NCI-H345 treated with DMSO at 0.1 percent for 48 hours (cell line): ENCODE results near the gene LIMA1.
"Not testable (repeated sequence)": the region's sequence is repeated elsewhere in the genome, so short reads cannot be mapped to it uniquely, and the experiment has no call there.

Source experiments
- DNase-seq: peaks from one replicate; lab custom pipeline; 2025; ENCODE audit not compliant: unreplicated experiment; lab: John Stamatoyannopoulos, UW

LIMA1 gene

GRCh38 chr12:50290692-50291091 lies 7.4 kb upstream of the LIMA1 start:
- DNase-seq = not testable (repeated sequence)

- no peak for DNase-seq
Measured at GRCh38 chr12:50287271-50287670, 4.0 kb upstream of the LIMA1 start.

- DNase-seq = no peak
Measured at GRCh38 chr12:50285253-50285652, 1.9 kb upstream of the LIMA1 start.

DNA sequence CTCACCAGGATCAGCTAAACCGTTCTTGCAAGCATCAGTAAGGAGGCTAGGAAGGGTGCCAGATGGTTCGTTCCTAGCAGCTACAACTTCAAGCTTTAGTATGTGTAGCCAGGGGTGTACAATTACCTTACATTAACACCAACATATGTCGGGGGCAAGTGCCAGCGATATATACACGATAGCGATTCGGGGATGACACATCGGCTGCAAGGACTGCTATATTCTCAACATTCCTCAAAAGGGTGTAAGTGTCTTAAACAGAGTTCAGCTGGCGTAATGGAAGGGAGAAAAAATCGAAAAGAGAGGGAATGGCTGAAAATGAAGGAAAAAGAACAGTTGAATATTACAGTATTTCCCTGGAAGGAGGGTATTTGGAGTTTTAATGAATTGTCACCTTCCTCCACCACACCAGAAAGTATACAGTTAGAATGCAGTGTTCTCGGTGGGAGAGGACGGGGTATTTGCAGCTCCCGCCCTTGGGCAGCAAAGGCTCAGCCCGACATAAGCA lies 545 bp downstream of the LIMA1 start:
- no peak for DNase-seq

DNA sequence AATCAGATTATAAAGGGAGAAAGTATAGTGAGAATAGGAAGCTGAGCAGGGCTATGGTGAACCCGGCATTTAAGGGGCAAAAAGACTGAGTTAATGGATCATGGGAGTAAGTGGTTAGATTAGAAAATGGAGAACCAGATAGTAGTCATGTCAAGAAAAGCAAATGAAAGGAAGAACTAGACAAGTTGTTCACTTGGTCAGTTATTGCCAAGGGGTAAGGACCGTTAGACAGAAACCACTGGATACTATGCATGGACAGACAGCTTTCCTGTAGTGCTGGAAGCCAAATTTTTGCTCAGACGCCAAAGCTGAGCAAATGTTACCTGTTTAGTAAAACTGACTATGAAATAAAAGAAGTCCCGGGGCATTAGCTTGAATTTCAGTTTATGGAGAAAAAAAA lies 3.8 kb downstream of the LIMA1 start:
- no peak for DNase-seq

- DNase-seq = no peak
Measured at GRCh38 chr12:50276912-50277671, 6.2 kb downstream of the LIMA1 start.

DNA sequence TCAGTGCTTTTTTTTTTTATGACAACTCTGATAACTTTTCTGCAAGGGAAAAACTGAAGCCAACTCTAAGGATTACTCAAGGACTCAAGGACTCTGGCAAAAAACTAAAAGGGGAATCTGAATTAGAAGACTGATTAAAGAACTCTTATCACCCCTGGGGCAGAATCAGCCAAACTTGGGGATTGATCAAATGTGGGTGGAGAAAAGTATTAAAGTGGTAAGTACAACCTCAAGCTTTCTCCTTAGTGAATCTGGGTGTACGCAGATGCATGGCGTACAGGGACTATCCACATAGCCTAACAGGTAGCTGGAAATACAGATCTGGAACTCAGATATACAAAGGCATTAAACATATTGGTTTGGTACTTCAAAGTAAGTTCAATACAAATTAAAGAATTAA lies 7.3 kb downstream of the LIMA1 start:
- DNase-seq = no peak

- DNase-seq = no peak
Measured at GRCh38 chr12:50275556-50275955, 7.8 kb downstream of the LIMA1 start.

DNA sequence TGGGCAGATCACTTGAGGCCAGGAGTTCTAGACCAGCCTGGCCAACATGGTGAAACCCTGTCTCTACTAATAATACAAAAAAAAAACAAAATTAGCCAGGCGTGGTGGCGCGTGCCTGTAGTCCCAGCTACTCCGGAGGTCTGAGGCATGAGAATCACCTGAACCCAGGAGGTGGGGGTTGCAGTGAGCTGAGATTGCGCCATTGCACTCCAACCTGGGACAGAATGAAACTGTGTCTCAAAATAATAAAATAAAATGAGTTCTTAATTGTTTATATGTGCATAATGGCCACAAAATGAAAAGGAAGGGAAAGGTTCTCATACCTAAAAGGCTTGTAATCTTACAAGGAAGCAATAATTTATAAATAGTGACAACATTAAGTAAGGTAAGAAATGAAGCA lies 8.2 kb downstream of the LIMA1 start:
- DNase-seq = not testable (repeated sequence)

DNA sequence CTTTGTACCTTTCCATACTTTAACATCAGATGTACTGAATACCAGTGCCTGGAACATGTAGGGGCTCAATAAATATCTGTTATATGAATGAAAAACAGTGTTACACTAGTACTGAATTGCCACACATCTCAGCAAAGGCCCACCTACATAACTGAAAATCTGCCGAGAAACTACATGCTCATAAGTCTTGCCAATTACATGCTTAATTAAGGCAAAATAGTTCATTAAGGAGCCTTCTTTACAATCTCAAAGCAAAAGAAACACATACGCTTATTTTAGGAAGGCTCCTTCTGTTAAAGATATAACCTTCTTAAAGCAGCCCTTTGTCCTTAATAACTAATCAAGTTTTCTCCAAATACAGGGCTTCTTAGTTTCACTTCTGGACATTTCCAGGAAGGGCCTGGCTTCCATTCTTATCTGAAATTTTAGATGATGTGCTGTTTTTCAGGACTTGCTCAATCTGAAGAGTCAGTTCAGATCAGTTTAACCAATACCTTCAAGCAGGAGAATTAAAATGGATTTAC lies 11.5 kb downstream of the LIMA1 start:
- no peak for DNase-seq

DNA sequence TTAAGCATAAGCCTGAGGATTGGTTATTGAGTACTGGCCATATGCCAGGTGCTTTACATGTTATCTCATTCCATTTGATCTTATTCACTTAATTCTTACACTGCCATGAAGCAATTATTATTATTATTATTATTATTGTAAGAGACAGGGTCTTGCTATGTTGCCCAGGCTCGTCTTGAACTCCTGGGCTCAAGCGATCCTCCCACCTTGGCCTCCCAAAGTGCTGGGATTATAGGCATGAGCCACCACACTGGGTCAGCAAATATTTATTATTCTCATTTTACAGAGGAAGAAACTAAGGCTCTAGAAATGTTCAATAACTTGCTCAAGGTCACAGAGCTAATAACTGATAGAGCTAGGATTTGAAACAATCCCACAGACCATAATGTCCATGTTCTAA lies 14.8 kb downstream of the LIMA1 start:
- no peak for DNase-seq

GRCh38 chr12:50265770-50266524 lies 17.4 kb downstream of the LIMA1 start:
- DNase-seq = no peak

- DNase-seq = no peak
Measured at GRCh38 chr12:50263832-50264231, 19.5 kb downstream of the LIMA1 start.

- DNase-seq = no peak
Measured at GRCh38 chr12:50261654-50262053, 21.7 kb downstream of the LIMA1 start.

DNA sequence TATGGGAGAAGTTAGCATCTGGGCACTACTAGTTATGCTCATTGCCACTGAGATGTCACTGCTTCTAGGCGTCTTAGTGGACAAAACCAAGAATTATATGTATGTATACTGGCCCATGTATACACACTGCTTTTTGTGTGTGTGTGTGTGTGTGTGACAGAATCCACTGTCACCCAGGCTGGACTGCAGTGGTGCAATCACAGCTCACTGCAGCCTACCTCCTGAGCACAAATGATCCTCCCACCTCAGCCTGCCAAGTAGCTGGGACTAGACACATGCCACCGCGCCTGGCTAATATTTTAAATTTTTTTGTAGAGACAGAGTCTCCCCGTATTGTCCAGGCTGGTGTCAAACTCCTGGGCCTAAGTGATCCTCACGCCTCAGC lies 25.2 kb downstream of the LIMA1 start:
- no peak for DNase-seq

DNA sequence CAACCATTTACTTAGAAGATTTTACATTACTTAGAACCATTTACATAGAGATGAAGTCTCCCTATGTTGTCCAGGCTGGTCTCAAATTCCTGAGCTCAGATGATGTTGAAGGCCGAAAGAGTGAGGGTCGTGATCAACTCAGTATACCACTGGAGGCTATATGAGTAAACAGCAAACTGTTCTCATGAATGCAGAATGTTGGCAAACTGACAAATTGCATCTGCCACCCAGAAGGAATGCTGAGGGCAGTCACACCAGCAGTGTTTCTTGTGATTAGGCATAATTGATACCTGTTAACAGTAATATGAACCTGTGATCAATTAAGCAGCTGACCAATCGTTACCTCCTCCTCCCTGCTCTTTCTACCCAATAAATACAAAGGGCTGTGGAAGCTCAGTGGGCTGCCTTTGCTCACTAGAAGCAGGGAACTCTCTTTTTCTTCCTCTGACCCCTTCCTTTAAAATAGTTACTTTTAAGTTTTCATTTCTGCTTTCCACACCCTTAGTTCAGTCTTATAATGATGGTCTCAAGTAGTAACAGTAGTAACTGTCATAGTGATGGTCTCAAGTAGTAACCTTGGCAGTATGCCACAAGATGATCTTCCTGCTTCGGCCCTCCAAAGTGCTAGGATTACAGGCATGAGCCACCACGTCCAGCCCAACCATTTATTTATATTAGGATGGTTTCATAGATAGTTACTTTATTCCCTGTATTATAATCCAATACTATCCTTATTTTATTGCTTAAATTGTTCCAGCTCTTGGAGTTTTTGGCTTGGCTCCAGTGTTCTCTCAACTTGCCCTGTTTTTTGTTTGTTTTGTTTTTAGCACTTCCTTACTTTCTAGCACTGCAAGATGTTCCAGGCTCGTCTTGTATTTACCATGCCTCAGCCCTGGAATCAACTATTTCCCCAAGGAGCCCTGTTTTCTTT lies 25.8 kb downstream of the LIMA1 start:
- DNase-seq = no peak

DNA sequence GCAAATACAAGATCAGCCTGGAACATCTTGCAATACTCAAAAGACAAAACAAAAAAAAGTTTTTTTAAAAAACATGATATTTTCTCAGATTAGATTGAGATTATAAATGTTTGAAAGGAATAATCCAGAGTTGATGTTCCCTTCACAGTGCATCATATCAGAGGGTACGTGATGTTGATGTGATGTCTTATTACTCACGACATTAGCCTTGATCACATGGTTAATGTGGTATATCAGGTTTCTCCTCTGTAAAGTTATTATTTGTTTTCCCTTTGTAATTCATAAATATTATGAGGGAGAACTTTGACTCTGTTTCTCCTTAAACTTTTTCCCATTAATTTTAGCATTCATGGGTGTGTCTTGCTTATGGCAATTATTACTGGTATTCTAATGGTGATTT lies 26.6 kb downstream of the LIMA1 start:
- DNase-seq = no peak

DNA sequence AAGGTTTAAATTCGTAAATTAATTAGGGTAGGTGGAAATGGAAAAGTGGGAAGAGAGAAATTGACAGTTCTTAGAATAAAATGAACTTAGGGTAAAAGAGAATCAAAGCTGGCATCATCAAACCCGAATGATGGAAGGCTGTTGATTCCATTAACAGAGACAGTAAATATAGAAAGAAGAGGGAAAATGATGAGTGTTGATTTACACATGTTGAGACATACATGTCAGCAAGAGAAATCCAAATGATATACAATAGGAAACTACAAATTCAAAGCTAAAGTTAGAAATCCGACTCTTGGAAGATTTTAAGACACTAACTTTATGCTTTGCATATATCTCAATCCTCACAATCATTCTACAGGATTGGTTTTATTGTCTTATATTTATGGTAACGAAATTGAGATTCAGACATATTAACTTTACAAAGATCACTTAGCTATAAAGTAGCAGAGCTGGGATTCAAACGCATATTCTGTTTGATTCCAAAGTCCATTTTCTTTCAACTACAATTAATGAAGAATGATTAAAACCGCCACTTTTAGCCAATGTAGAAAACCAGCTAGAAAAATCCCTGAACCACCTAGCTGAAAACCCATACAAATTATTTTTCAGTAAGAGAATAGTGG lies 30.2 kb downstream of the LIMA1 start:
- DNase-seq = no peak

GRCh38 chr12:50251619-50252252 lies 31.6 kb downstream of the LIMA1 start:
- DNase-seq = no peak
